MM.1S (cell line): ENCODE results near the gene ALDOA.
"Not testable (repeated sequence)": the region's sequence is repeated elsewhere in the genome, so short reads cannot be mapped to it uniquely, and the experiment has no call there.

ENCODE experiments used
- DNase-seq: peaks from one replicate; pipeline ENCODE4 v3.0.0-alpha.2; 2015
- H2AFZ ChIP-seq: fragments of 300-600 bp; sonication (generic); 2 replicates; pipeline ENCODE4 v1.6.0; 2016; ENCODE audit warnings: antibody characterized with exemption, low read length
- H3F3A ChIP-seq: fragments of 300-600 bp; sonication (generic); 2 replicates; pipeline ENCODE4 v1.6.1; 2016; ENCODE audit warnings: mild to moderate bottlenecking, antibody characterized with exemption, low read length, moderate library complexity, mixed read lengths; ENCODE audit not compliant: insufficient read depth
- H3K27ac ChIP-seq: fragments of 300-600 bp; sonication (generic); 2 replicates; pipeline ENCODE4 v1.5.1; 2016; ENCODE audit warnings: mild to moderate bottlenecking, low read length
- H3K27me3 ChIP-seq: fragments of 300-600 bp; sonication (generic); replicated peaks from 2 replicates; pipeline ENCODE4 v1.6.0; 2016; ENCODE audit warnings: low read length; ENCODE audit not compliant: insufficient read depth
- H3K36me3 ChIP-seq: fragments of 300-600 bp; sonication (generic); replicated peaks from 2 replicates; pipeline ENCODE4 v1.6.1; 2016; ENCODE audit warnings: mild to moderate bottlenecking, low read length, mixed read lengths; ENCODE audit not compliant: insufficient read depth
- H3K4me1 ChIP-seq: fragments of 300-600 bp; sonication (generic); 2 replicates; pipeline ENCODE4 v1.6.1; 2016; ENCODE audit warnings: low read length, mixed read lengths
- H3K4me2 ChIP-seq: fragments of 300-600 bp; sonication (generic); 2 replicates; pipeline ENCODE4 v1.6.0; 2016; ENCODE audit warnings: low read depth, low read length
- H3K4me3 ChIP-seq: fragments of 300-600 bp; sonication (generic); 2 replicates; pipeline ENCODE4 v1.5.1; 2016; ENCODE audit warnings: low read length, mixed read lengths
- H3K79me2 ChIP-seq: fragments of 300-600 bp; sonication (generic); 2 replicates; pipeline ENCODE4 v1.6.1; 2016; ENCODE audit warnings: mixed run types, low read length, mixed read lengths
- H3K9ac ChIP-seq: fragments of 300-600 bp; sonication (generic); 2 replicates; pipeline ENCODE4 v1.6.1; 2016; ENCODE audit warnings: low read length, mixed read lengths
- H3K9me2 ChIP-seq: fragments of 300-600 bp; sonication (generic); replicated peaks from 2 replicates; pipeline ENCODE4 v1.6.1; 2016; ENCODE audit warnings: mild to moderate bottlenecking, low read length, mixed read lengths; ENCODE audit not compliant: insufficient read depth
- H3K9me3 ChIP-seq: fragments of 300-600 bp; sonication (generic); replicated peaks from 2 replicates; pipeline ENCODE4 v1.6.1; 2016; ENCODE audit warnings: mild to moderate bottlenecking, low read length, mixed read lengths; ENCODE audit not compliant: insufficient read depth
- H4K20me1 ChIP-seq: fragments of 300-600 bp; sonication (generic); 2 replicates; pipeline ENCODE4 v1.6.1; 2016; ENCODE audit warnings: mild to moderate bottlenecking, low read length, moderate library complexity, mixed read lengths; ENCODE audit not compliant: insufficient read depth
- EZH2 ChIP-seq: fragments of 300-600 bp; sonication (generic); optimal IDR thresholded peaks from 2 replicates; pipeline ENCODE3; 2017; ENCODE audit warnings: low read depth, mild to moderate bottlenecking, antibody characterized with exemption, low read length, mixed read lengths
- EZH2phosphoT487 ChIP-seq: fragments of 300-600 bp; sonication (generic); IDR thresholded peaks from 2 replicates; pipeline ENCODE4 v1.6.1; 2018; ENCODE audit warnings: antibody characterized with exemption, low read length
- TF ChIP-seq, protein P1 (sequence below): fragments of 300-600 bp; sonication (generic); IDR thresholded peaks from 2 replicates; pipeline ENCODE4 v1.5.1; 2016; ENCODE audit warnings: antibody characterized with exemption, low read length, mixed read lengths

The ALDOA gene

DNA sequence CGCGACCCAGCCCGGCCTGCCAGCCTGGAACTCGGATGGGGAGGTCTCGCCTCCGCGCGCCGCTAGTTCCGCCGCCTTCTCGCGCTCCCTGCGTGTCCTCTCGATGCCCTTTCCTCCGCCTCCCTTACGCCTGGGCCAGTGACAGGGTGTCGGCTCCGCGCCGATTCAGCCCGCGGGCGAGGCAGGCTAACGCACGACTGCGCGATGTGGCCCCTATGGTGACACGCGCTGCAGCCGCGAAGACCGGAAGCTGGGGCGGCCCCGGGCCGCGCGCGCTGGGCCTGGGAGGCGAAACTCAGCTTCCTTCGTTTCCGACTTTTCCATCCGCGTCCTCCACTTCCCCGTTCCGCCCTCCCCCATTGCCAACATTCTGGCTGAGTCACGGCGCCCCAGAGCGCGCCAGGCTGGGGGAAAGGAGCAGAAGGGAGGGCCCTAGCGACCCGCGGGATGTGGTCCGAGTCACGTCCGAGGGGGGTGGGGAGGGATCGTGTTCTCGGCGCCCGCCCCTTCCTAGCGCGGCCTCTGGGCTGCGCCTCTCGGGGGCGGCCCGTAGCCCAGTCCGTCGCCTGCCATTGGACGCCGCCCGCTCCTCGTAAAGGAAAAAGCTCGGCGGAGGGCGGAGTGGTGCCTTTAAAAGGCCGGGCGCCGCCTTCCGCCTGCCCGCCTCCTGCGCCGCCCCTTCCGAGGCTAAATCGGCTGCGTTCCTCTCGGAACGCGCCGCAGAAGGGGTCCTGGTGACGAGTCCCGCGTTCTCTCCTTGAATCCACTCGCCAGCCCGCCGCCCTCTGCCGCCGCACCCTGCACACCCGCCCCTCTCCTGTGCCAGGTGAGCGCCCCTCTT lies at the start of gene ALDOA:
Gene ALDOA (plus strand): TSS at position 659 of the 841 bp plus-strand sequence. CDS start 1,138 bp downstream, outside the sequence.
- peak within 1 kb of the TSS; percentile 94 for H3K4me2 ChIP-seq
- peak within 1 kb of the TSS; percentile 92 for H3K4me3 ChIP-seq
- DNase-seq = peak; percentile 97
- H3K79me2 ChIP-seq = peaks cover 62% of the 10 kb centered on the region
- TF ChIP-seq, protein P1, sequence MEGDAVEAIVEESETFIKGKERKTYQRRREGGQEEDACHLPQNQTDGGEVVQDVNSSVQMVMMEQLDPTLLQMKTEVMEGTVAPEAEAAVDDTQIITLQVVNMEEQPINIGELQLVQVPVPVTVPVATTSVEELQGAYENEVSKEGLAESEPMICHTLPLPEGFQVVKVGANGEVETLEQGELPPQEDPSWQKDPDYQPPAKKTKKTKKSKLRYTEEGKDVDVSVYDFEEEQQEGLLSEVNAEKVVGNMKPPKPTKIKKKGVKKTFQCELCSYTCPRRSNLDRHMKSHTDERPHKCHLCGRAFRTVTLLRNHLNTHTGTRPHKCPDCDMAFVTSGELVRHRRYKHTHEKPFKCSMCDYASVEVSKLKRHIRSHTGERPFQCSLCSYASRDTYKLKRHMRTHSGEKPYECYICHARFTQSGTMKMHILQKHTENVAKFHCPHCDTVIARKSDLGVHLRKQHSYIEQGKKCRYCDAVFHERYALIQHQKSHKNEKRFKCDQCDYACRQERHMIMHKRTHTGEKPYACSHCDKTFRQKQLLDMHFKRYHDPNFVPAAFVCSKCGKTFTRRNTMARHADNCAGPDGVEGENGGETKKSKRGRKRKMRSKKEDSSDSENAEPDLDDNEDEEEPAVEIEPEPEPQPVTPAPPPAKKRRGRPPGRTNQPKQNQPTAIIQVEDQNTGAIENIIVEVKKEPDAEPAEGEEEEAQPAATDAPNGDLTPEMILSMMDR = no peak
- no peak for TF ChIP-seq EZH2phosphoT487
- TF ChIP-seq EZH2 = no peak
- H3K36me3 ChIP-seq = peaks cover 22% of the 10 kb centered on the region
- H3K27ac ChIP-seq = peak within 1 kb of the TSS; percentile 95
- H3F3A ChIP-seq = peaks cover 32% of the 10 kb centered on the region
- peaks cover 22% of the 10 kb centered on the region for H3K4me1 ChIP-seq
- H3K9me2 ChIP-seq = no peaks in the 10 kb centered on the region
- peaks cover 18% of the 10 kb centered on the region for H4K20me1 ChIP-seq
- H3K9ac ChIP-seq = peak within 1 kb of the TSS; percentile 94
- no peaks in the 10 kb centered on the region for H3K9me3 ChIP-seq
- H3K27me3 ChIP-seq = no peaks in the 10 kb centered on the region
- peak within 1 kb of the TSS; percentile 82 for H2AFZ ChIP-seq

DNA sequence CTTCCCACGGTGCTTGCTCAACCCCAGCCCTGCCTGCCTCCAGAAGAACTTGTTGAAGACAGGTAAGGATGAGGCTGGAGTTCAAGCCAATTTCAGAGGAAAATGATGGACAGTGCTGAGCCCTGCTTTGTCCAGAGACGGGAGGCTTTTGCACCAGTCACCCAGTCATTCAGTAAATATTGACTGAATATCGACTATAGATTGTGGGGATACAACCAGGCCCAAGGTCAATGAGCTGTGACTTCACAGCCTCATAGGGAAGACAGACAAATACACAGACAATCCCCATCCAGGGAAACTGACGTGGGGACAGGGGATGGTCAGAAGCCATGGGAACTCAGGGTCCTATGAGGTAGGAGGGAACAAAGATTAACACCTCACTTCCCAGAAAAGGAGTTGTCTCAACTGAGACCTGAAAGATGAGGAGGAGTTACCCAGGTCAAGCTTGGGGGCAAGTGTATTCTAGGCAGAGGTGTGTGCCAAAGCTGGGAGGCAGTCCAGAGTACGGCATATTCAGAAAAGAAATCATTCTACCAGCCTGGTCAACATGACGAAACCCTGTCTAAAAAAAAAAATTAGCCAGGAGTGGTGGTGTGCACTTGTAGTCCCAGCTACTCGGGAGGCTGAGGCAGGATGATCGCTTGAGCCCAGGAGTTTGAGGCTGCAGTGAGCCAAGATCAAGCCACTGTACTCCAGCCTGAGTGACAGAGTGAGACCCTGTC lies 48.8 kb upstream of the ALDOA start:
- no peak for TF ChIP-seq EZH2phosphoT487
- no peak for TF ChIP-seq EZH2
- TF ChIP-seq, protein P1 = no peak
- Histone ChIP-seq H3K27me3 (peaks cover 49% of the 10 kb centered on the region), H4K20me1 (no peaks in the 10 kb centered on the region), H3K4me3 (no peak overlapping the region), H3K27ac (no peak overlapping the region), H3K4me1 (no peaks in the 10 kb centered on the region), H3K9me2 (no peaks in the 10 kb centered on the region), H3K9ac (no peak overlapping the region), H3K9me3 (no peaks in the 10 kb centered on the region), H3K4me2 (no peak overlapping the region), H3K79me2 (no peaks in the 10 kb centered on the region), H3K36me3 (no peaks in the 10 kb centered on the region), H3F3A (no peaks in the 10 kb centered on the region), H2AFZ (no peak overlapping the region)
- no peak for DNase-seq

DNA sequence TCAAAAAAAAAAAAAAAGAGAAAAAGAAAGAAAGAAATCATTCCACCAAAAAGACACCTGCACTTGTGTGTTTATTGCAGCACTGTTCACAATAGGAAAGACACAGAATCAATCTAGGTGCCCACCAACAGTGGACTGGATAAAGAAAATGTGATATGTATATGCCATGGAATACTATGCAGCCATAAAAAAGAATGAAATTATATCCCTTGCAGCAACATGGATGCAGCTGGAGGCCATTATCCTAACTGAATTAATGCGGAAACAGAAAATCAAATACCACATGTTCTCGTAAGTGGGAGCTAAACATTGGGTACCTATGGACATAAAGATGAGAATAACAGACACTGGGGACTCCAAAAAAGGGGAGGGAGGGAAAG lies 48.3 kb upstream of the ALDOA start:
- H3K27me3 ChIP-seq = peaks cover 44% of the 10 kb centered on the region
- H3F3A ChIP-seq = no peaks in the 10 kb centered on the region
- no peaks in the 10 kb centered on the region for H3K9me3 ChIP-seq
- TF ChIP-seq, protein P1 = no peak
- TF ChIP-seq EZH2 (no peak), EZH2phosphoT487 (no peak)
- no peaks in the 10 kb centered on the region for H3K79me2 ChIP-seq
- H3K36me3 ChIP-seq = no peaks in the 10 kb centered on the region
- no peak overlapping the region for H3K4me2 ChIP-seq
- H4K20me1 ChIP-seq = no peaks in the 10 kb centered on the region
- no peaks in the 10 kb centered on the region for H3K9me2 ChIP-seq
- H2AFZ ChIP-seq = no peak overlapping the region
- H3K4me3 ChIP-seq = no peak overlapping the region
- H3K27ac ChIP-seq = no peak overlapping the region
- no peaks in the 10 kb centered on the region for H3K4me1 ChIP-seq
- H3K9ac ChIP-seq = no peak overlapping the region
- no peak for DNase-seq

DNA sequence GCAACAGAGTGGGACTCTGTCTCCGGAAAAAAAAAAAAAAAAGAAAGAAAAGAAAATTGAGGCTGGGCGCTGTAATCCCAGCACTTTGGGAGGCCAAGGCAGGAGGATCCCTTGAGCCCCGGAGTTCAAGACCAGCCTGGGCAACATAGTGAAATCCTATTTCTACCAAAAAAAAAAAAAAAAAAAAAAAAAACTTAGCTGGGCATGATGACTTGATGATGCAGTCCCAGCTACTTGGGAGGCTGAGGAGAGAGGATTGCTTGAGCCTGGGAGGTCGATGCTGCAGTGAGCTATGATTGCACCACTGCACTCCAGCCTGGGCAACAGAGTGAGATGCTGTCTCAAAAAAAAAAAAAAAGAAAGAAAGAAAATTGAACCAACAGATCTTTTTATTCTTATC lies 47.6 kb upstream of the ALDOA start:
- H3K27me3 ChIP-seq = peaks cover 42% of the 10 kb centered on the region
- not testable (repeated sequence) for H3K4me3 ChIP-seq, H3K9me2 ChIP-seq, H3K9me3 ChIP-seq, H2AFZ ChIP-seq, H3K9ac ChIP-seq, DNase-seq, H3K4me2 ChIP-seq, H3K36me3 ChIP-seq, H4K20me1 ChIP-seq, H3K4me1 ChIP-seq, H3K79me2 ChIP-seq, H3F3A ChIP-seq, H3K27ac ChIP-seq
